Measurements from ENCODE around the gene SLC12A9. TPM values are rescaled to one million over a fixed set of nuclear protein-coding genes. Genes with fewer than 3 reads are reported as not detected.

The SLC12A9 gene
- total RNA-seq, 1 donor from 2014 or later = 30.5 TPM

DNA sequence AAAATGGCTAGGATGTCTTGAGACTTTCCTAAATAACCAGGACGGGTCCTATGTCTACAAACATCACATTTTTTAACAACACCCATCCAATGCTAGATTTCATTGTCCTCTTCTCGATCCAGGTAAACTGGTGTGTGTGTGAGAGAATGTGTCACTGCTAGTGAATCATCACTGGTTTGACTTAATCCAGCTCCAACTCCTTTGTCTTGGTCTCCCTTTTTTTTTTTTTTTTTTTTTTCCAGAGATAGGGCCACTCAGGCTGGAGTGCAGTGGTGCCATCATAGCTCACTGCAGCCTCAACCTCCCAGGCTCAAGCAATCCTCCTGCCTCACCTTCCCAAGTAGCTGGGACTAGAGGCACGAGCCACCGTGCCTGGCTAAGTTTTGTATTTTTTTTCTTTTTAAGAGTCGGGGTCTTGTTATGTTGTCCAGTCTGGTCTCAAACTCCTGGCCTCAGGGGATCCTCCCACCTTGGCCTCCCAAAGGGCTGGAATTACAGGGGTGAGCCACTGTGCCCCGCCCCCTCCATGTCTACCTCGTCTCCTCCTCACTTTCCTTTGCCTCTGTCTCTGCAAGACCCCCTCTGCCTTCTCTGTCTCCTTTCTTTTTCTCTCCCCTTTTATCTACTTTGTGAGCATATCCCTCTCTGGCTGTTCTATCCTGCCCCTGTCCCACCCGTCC is 39.2 kb downstream of the SLC12A9 start:
- peaks cover 25% of the 10 kb centered on the region for H3K4me1 Mint-ChIP-seq (ENCODE audit: low read depth, unreplicated experiment)
- Histone ChIP-seq H3K27ac (ENCODE audit: low read depth, low read length) (no peak overlapping the region), H3K79me2 (ENCODE audit: insufficient read depth, low read length) (peaks cover 28% of the 10 kb centered on the region), H3K27me3 (ENCODE audit: insufficient read depth, low read length) (peaks cover 9% of the 10 kb centered on the region), H3K9ac (ENCODE audit: low read length) (no peak overlapping the region), H2AFZ (ENCODE audit: low read depth, low read length) (peak overlapping the region; percentile 49), H4K20me1 (ENCODE audit: insufficient read depth, low read length) (peaks cover 21% of the 10 kb centered on the region), H3K4me3 (ENCODE audit: insufficient read depth, low read depth, low read length) (no peak overlapping the region), H3K36me3 (ENCODE audit: insufficient read depth, low read length) (peaks cover 14% of the 10 kb centered on the region), H3K4me1 (ENCODE audit: insufficient read depth, low read length) (peaks cover 40% of the 10 kb centered on the region), H3K9me3 (ENCODE audit: insufficient read depth, low read depth, low read length) (no peaks in the 10 kb centered on the region), H3K4me2 (ENCODE audit: low read length) (peak overlapping the region; percentile 96)
- no peaks in the 10 kb centered on the region for H3K9me3 Mint-ChIP-seq (ENCODE audit: unreplicated experiment)
- H3K36me3 Mint-ChIP-seq (ENCODE audit: low read depth, unreplicated experiment) = peaks cover 10% of the 10 kb centered on the region
- TF ChIP-seq EZH2 (IDR thresholded peaks at IDR 0.05; ENCODE audit: insufficient read depth, low read length) = no peak
- TF ChIP-seq, protein P1, sequence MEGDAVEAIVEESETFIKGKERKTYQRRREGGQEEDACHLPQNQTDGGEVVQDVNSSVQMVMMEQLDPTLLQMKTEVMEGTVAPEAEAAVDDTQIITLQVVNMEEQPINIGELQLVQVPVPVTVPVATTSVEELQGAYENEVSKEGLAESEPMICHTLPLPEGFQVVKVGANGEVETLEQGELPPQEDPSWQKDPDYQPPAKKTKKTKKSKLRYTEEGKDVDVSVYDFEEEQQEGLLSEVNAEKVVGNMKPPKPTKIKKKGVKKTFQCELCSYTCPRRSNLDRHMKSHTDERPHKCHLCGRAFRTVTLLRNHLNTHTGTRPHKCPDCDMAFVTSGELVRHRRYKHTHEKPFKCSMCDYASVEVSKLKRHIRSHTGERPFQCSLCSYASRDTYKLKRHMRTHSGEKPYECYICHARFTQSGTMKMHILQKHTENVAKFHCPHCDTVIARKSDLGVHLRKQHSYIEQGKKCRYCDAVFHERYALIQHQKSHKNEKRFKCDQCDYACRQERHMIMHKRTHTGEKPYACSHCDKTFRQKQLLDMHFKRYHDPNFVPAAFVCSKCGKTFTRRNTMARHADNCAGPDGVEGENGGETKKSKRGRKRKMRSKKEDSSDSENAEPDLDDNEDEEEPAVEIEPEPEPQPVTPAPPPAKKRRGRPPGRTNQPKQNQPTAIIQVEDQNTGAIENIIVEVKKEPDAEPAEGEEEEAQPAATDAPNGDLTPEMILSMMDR (IDR thresholded peaks at IDR 0.05; ENCODE audit: insufficient read depth, low read depth, low read length) = no peak
- H3K27ac Mint-ChIP-seq (ENCODE audit: unreplicated experiment) = peak overlapping the region; percentile 91
- peaks cover 8% of the 10 kb centered on the region for H3K27me3 Mint-ChIP-seq (ENCODE audit: low read depth, unreplicated experiment)
- H3K4me3 Mint-ChIP-seq (ENCODE audit: unreplicated experiment) = peak overlapping the region; percentile 84
- no peak for FAIRE-seq
- DNase-seq (ENCODE audit: low read depth) = peak; percentile 27

DNA sequence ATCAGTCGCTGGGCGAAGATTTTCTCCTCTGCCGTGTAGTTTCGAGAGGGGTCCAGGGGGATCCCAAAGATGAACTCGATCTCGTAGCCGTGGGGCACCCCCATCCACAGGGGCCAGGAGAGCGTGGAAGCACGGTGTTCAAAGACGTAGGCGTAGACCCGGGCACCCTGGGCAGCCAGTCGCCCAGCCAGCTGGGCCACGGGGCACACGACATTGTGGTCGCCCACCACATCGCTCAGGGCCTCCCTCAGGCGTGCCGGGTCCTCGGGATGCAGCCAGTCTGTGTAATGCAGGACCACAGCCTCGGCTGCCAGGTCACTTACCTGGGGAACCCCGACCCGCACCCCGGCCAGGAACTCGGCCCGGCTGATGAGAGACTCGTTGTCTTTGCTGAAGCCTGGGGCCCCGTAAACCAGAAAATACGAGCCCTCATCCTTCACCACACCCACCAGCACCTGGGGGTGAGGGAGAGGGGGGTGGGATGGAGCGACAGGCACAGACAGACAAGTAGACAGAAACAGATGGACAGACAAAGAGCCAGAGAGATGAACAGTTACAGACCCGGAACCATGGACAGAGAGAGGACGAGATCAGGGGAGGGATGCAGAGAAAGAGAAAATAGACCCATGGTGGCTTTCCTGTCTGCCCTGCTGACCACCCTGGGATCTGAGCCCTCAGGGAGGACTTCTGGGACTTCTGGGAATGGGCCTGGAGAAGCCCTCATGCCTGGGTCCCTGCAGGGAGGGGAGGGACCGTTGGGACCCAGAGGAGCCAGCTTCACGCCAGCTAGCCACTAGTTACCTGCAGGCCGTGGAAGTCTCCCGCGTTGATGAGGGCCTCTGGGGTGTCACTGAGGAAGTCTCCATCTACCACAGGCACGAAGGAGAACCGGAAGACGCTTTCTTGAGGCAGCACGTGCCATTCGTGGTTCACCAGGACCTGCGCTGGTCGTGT is 40.1 kb downstream of the SLC12A9 start:
- Histone ChIP-seq H3K4me2 (ENCODE audit: low read length) (no peak overlapping the region), H3K9me3 (ENCODE audit: insufficient read depth, low read depth, low read length) (no peaks in the 10 kb centered on the region), H3K27ac (ENCODE audit: low read depth, low read length) (no peak overlapping the region), H4K20me1 (ENCODE audit: insufficient read depth, low read length) (peaks cover 12% of the 10 kb centered on the region), H3K79me2 (ENCODE audit: insufficient read depth, low read length) (peaks cover 19% of the 10 kb centered on the region), H3K4me3 (ENCODE audit: insufficient read depth, low read depth, low read length) (no peak overlapping the region), H3K9ac (ENCODE audit: low read length) (no peak overlapping the region), H2AFZ (ENCODE audit: low read depth, low read length) (no peak overlapping the region), H3K36me3 (ENCODE audit: insufficient read depth, low read length) (peaks cover 9% of the 10 kb centered on the region), H3K4me1 (ENCODE audit: insufficient read depth, low read length) (peaks cover 43% of the 10 kb centered on the region), H3K27me3 (ENCODE audit: insufficient read depth, low read length) (peaks cover 10% of the 10 kb centered on the region)
- Mint-ChIP-seq H3K27me3 (ENCODE audit: low read depth, unreplicated experiment) (peaks cover 11% of the 10 kb centered on the region), H3K36me3 (ENCODE audit: low read depth, unreplicated experiment) (peaks cover 7% of the 10 kb centered on the region), H3K9me3 (ENCODE audit: unreplicated experiment) (no peaks in the 10 kb centered on the region), H3K27ac (ENCODE audit: unreplicated experiment) (no peak overlapping the region), H3K4me1 (ENCODE audit: low read depth, unreplicated experiment) (peaks cover 24% of the 10 kb centered on the region), H3K4me3 (ENCODE audit: unreplicated experiment) (no peak overlapping the region)
- no peak for DNase-seq (ENCODE audit: low read depth)
- FAIRE-seq = no peak
- TF ChIP-seq EZH2 (IDR thresholded peaks at IDR 0.05; ENCODE audit: insufficient read depth, low read length) = no peak
- TF ChIP-seq, protein P1 (IDR thresholded peaks at IDR 0.05; ENCODE audit: insufficient read depth, low read depth, low read length) = no peak

Data from astrocyte (in vitro differentiated cells and primary cell).